Activated T-helper 1 cell treated with anti-CD3 and anti-CD28 coated beads, Interleukin-2, amount 50 U/mL, for 16 hours (primary cell): ENCODE results near the gene RNASE4.
A peak's percentile ranks its signal among the peaks of the same experiment; 100 is the strongest.

Experiments
- DNase-seq, 2 donors: peaks; one replicate each; pipeline ENCODE4 v3.0.0-alpha.2; 2020; ENCODE audit warnings: low read depth in 1 of 2, low spot score in 1 of 2

RNASE4 gene

DNA sequence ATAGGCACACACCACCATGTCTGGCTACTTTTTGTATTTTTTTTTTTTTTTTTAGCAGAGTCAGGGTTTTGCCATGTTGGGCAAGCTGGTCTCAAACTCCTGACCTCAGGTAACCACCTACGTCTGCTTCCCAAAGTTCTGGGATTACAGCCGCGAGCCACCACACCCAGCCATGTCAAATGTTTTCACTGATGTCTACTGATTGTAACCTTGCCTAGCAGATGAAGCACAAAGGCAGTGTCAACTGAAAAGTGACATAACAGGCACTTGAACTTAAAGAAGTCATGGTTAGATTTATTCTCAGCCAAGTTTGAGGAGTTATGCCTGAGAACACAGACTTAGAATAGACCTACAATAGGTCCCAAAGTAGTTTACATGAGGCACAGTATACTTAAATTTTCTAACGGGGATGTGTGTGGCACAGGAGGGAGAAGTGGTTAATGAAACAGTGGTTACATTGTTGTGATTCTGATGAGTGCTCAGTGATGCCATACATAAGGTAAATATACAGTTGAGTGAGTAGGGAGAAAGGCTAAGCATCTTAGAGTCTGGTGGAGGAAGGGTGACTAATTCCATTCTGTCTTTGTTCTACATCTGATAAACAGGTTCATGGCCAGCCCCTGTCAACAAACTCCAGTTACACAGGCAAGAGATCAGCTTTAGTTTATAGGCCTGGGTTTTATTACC lies 12.6 kb upstream of the RNASE4 start:
- no peak for DNase-seq

DNA sequence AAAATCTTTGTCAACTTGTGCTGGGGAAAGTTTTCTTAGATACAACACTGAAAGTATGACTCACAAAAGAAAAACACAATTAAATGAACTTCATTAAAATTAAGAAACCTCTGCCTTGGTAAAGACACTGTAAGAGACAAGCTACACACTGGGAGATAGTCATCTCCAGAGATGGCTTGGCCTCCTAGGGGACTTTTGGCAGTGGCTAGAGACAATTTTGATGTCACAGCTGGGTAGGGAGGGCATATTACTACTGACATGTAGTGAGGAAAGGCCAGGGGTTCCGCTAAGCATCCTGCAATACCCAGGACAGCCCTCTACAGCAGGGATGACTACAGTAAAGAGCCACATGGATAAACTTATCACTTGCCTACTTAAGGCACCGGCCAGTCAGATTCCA lies 8.7 kb upstream of the RNASE4 start:
- no peak for DNase-seq

DNA sequence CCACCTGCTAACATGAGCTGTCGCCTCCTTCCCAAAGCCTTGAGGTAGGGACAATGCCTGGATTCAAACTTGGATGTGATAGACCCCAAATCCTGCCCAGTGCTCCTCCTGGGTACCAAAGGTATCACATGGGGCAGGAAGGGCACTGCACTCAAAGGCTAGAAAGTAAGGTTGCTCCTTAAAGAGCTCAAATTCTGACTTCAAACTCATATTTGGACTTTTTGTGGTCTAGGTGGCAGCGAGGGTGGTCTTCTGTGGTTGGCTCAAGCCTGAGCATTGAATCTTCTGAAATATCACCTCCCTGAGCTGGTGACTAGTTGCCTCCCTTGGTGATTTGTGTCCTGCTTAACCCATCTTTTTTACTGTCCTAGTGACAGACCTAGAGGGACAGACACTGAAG lies 8.3 kb upstream of the RNASE4 start:
- DNase-seq: no peak

- DNase-seq: no peak
These were observed 4.5 kb upstream of the RNASE4 start for GRCh38 chr14:20679907-20680306.

DNA sequence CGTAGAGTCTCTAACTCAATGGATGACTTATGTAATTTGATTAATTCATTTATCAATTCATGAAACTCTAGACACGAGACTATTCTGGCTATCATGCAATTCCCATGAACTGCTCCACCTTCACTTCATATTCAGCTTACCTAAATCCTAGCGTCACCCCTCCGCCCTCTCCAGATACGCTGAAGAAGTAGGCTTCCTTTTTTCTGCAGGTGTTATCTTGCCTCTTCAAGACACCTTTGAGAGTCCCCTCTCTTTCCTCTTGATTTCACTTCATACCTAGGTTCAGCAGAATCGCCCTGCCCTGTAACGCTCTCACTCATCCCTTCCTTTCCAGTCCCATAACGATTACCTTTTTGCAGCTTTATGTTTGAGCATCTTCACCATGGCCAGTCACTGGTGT lies 4.0 kb upstream of the RNASE4 start:
- no peak for DNase-seq

DNA sequence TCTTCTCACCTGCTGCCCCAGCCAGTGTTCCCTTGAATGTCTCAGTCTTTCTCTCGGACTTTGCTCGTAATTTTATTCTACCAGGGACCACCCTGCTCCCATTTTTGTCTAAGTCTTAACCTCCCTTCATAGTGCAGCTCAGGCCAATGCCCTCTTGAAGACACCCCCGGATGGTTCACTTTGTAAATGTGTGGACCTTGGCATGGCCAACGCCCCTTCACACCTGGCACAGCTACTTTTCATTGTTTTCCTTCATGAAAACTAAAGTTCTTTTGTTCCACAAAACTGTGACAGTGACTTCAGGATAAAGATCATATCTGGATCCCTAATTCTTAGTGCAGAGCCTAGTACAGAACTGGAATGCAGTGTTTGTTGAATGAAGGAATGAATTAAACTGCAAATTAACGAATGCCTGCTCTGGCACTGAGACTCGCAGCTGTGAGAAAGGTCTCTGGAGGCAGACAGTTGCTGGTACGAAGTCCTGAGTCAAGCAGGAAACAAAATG lies 3.5 kb upstream of the RNASE4 start:
- DNase-seq: peak in 1 of 2 donors; percentile 27

DNA sequence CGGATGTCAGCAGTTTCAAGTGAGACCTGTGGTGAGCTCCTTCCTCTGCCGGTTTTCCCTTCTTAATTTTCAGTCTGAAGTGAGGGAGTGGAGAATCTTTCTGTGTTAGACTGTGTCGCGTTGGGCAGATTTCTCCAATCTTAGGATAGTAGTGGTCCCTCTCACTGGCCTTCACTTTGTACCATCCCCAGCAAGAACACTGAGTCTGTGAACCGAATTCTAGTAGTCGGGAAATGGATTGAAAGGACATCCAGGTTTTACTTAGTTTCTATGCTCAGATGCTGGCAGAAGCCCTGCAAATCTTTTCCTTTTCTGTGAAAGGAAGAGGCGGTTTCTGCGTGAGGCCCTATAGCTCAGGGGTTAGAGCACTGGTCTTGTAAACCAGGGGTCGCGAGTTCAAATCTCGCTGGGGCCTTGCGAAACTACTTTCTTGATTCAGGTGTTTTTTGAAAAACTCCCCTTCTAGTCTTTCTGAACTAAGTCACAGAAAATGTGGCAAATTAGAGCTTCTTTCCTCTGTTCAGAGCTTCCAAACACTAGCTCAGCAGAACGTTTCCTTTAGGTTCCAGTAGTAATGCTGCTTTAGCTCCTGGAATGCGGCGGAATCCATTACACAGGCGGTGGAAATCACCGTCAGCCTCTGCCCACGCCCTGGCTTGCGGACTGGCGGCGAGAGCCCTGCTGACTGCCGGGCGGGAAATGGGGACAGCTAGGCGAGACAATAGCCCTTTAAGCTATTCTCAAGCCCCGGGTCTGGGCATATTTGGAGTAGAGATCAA lies 2.8 kb upstream of the RNASE4 start:
- peak; percentile 67 to 75 for DNase-seq

DNA sequence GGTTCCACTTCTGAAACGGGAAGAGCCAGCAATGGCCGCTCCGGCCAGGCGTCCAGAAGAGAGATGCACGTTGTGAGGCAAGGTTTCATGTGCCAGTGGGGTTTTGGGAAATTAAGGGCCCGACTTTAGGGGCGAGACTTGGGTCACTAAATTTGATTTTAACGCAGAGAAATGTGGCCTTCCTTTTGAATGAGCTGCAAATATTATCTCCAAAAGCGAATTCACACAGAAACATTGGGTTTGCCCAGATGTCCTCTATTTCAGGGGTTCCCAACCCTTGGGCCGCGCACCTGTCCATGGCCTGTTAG lies 2.3 kb upstream of the RNASE4 start:
- DNase-seq: no peak

DNA sequence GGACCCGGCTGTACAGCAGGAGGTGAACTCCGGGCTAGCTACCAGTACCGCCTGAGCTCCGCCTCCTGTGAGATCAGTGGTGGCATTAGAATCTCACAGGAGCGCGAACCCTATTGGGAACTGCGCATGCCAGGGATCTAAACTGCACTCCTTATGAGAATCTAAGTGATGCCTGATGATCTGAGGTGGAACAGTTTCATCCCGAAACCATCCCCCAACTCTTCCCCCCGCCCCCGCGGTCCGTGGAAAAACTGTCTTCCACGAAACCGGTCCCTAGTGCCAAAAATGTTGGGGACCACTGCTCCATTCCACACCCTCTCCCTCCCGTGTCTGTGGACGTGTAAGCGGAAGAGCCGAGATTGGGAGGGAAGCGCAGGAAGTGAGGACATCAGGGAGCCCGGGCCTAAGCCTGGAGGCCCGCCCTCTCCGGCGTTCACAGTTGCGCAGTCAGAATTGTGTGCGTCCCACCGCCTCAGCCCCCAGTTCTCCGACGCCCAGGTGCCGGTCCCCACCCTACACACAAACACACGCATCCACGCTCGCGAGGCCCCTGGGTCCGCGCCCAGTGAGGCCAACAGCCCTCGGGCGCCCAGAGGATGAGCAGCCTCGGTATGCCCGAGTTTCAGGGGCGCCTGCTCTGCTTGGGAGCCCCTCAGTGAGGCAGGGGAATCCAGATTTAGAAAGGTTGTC lies 1.8 kb upstream of the RNASE4 start:
- peak; percentile 60 to 67 for DNase-seq

- DNase-seq: peak; percentile 53 to 58
These were observed 1.1 kb upstream of the RNASE4 start for GRCh38 chr14:20683125-20683890.

GRCh38 chr14:20684662-20685456 lies 499 bp downstream of the RNASE4 start:
- no peak for DNase-seq

- DNase-seq: no peak
These were observed 2.2 kb downstream of the RNASE4 start for GRCh38 chr14:20686386-20687143.

DNA sequence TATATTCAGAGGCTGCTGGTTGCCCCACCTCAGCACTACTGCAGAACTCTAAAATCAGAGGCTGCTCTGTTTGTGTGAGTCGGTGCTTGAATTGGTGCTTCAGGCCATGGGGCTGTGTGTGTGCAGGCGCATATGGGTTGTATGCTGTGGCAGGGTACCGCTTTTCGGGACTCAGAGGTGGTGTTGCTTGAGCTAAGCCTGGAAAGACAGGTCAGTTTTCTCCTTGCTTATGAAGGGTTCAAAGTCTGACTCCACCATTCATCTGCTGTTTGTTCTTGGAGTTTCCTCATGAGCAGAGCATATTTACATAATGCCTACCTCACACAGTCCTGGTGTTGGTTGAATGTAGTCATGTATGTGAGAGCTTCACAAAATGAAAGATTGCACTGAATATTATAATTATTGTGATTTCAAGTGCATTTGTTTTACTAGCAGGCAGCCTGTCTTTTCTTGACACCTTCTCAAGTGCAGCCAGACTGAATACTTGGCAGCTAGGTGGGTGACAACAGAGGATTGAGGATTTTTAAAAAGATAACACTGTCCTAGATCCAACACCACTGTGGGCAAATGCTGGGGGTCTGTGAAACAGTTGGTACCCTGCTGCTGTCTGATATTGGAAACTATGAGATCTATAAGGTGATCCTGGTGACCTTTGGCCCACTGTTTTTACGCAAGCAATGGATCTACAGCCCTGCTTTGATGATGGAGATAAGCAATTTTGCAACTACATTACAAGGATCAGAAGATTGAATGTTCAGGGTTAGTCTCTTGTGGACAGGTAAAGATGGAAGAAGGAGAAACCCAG lies 3.2 kb downstream of the RNASE4 start:
- no peak for DNase-seq

DNA sequence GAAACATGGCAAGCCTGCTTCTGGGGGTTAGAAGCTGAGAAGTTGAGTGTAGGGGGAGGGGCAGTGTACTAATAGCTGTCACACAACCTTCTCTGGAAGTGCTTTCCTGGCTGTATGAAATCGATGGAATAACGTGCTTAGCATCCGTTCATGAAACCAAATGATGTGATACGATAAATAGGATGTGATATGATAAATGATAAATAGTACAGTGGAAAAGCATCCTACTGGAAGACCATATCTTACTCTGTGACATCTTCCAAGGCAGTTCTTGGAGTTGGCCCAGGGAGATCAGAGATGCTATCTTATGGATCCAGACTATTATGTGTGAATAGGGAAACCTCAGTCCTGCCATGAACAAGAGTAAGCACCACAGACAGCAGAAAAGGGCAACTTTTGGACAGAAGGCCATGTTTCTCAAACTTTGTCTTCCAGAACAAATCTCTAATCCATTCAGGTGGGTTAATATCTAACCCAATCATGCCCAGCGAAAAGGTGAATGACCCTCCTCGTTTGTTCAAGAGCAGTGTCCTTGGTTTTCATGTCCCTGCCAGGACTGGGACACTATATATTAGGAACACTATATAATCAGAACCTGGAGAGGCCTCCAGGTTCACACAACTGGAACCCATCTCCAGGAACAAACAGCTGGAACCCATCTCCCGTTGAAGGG lies 3.9 kb downstream of the RNASE4 start, which contains the start of gene ANG:
ANG (plus strand) TSS at position 598 of the 673 bp plus-strand sequence. CDS start 4,801 bp downstream, outside the sequence.
- no peak for DNase-seq

DNA sequence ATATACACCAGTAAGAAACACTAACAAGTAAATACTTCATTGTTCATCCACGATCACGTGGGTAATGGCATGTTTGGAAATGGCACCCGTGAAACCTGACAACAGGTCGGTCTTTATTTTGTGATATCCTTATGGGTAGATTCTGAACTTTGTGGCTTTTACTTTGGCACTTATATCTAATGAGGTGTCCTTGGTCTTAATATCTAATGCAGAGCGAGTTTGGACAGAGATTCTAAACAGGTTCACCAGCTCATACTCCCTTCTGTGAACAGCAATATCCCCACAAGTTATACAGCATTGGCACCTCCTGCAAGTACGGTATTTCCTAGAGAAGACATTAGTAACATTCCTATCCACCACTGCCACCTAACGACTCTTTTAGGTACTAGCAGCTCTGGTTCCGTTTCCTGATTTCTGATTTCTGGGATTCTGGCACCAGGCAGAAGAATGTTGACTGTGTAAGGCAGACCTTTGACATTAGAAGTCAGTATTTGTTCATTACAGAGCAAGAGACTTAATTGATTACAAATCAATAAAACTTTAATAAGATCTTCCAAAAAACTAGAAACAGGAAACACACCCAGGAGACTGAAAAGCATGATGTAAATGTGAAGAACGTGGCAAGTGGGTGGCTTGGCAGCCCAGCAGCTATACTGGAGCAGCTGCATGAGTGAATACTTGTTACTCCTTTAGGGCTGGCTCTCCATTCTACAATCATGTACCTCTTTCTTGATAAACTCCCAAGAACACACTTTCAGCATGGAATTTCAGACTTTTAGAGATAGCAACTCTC lies 6.7 kb downstream of the RNASE4 start:
- no peak for DNase-seq

GRCh38 chr14:20692116-20692751 lies 7.9 kb downstream of the RNASE4 start:
- no peak for DNase-seq

GRCh38 chr14:20696764-20697163 lies 12.4 kb downstream of the RNASE4 start:
- DNase-seq: no peak
